8988T (cell line): ENCODE data around the gene ELFN2.
A peak's percentile ranks its signal among the peaks of the same experiment; 100 is the strongest.
"Not testable (repeated sequence)": the region's sequence is repeated elsewhere in the genome, so short reads cannot be mapped to it uniquely, and the experiment has no call there.

Source experiments
- DNase-seq: peaks from one replicate; pipeline ENCODE4 v3.0.0; 2011

Gene ELFN2

GRCh38 chr22:37427135-37427710 lies at the start of gene ELFN2:
ELFN2 (minus strand) TSS chr22:37427479; CDS start chr22:37375534, 51,945 bp downstream.
- peak; percentile 66 for DNase-seq

GRCh38 chr22:37476389-37477329 lies 49.4 kb upstream of the ELFN2 start:
- no peak for DNase-seq

GRCh38 chr22:37474447-37475090 lies 47.3 kb upstream of the ELFN2 start:
- DNase-seq: no peak

GRCh38 chr22:37473437-37473946 lies 46.2 kb upstream of the ELFN2 start:
- no peak for DNase-seq

GRCh38 chr22:37472418-37473006 lies 45.2 kb upstream of the ELFN2 start:
- DNase-seq: peak; percentile 89

- no peak for DNase-seq
Measured at GRCh38 chr22:37471727-37472417, 44.6 kb upstream of the ELFN2 start.

GRCh38 chr22:37470087-37470445 lies 42.8 kb upstream of the ELFN2 start:
- no peak for DNase-seq

GRCh38 chr22:37469416-37470086 lies 42.3 kb upstream of the ELFN2 start:
- DNase-seq: no peak

- DNase-seq: not testable (repeated sequence)
Measured at GRCh38 chr22:37468201-37468695, 41.0 kb upstream of the ELFN2 start.

- no peak for DNase-seq
Measured at GRCh38 chr22:37467391-37467955, 40.2 kb upstream of the ELFN2 start.

- DNase-seq: no peak
Measured at GRCh38 chr22:37464181-37464580, 36.9 kb upstream of the ELFN2 start.

- DNase-seq: no peak
Measured at GRCh38 chr22:37462983-37463382, 35.7 kb upstream of the ELFN2 start.

GRCh38 chr22:37462436-37462835 lies 35.2 kb upstream of the ELFN2 start:
- DNase-seq: no peak

GRCh38 chr22:37461961-37462360 lies 34.7 kb upstream of the ELFN2 start:
- DNase-seq: no peak

- no peak for DNase-seq
Measured at GRCh38 chr22:37460684-37461083, 33.4 kb upstream of the ELFN2 start.

- DNase-seq: no peak
Measured at GRCh38 chr22:37459206-37459605, 31.9 kb upstream of the ELFN2 start.

GRCh38 chr22:37457093-37457893 lies 30.0 kb upstream of the ELFN2 start:
- DNase-seq: peak; percentile 61

- no peak for DNase-seq
Measured at GRCh38 chr22:37456346-37456745, 29.1 kb upstream of the ELFN2 start.

GRCh38 chr22:37455896-37456295 lies 28.6 kb upstream of the ELFN2 start:
- DNase-seq: no peak

- no peak for DNase-seq
Measured at GRCh38 chr22:37454857-37455686, 27.8 kb upstream of the ELFN2 start.
